T-helper 17 cell (primary cell): Measurements from ENCODE around the gene SENP1. TPM values are rescaled to one million over a fixed set of nuclear protein-coding genes. Genes with fewer than 3 reads are reported as not detected.

ENCODE experiments used
- ATAC-seq: fragments of 150-1000 bp; cut with Tn5 transposase; 2 replicates; pipeline ENCODE4 v1.10.0; 2021; ENCODE audit warnings: mild to moderate bottlenecking, moderate library complexity
- DNase-seq, 3 donors: peaks; one replicate each; pipeline versions ENCODE4 v3.0.0 to v3.0.0-alpha.2; 2020 to 2021
- H3K9me3 ChIP-seq: one replicate; pipeline ENCODE4 v1.7.0; 2013; ENCODE audit warnings: low read length, mild to moderate bottlenecking; ENCODE audit not compliant: control insufficient read depth, poor library complexity, severe bottlenecking
- H3K27ac Mint-ChIP-seq: one replicate; pipeline ENCODE4 v1.8.0; 2022; ENCODE audit warnings: mild to moderate bottlenecking, moderate library complexity, mixed read lengths
- H3K27me3 Mint-ChIP-seq: one replicate; pipeline ENCODE4 v1.8.0; 2022; ENCODE audit warnings: mixed read lengths
- H3K36me3 Mint-ChIP-seq: one replicate; pipeline ENCODE4 v1.8.0; 2022; ENCODE audit warnings: low read depth, mixed read lengths
- H3K4me1 Mint-ChIP-seq: one replicate; pipeline ENCODE4 v1.8.0; 2022; ENCODE audit warnings: mild to moderate bottlenecking, mixed read lengths
- H3K4me3 Mint-ChIP-seq: one replicate; pipeline ENCODE4 v1.8.0; 2022; ENCODE audit warnings: mild to moderate bottlenecking, moderate library complexity, mixed read lengths
- total RNA-seq, 4 donors: library from RNA in 2 of 4; stranded (reverse) in 2 of 4; gene quantifications; one replicate each; pipeline ENCODE4 v1.2.3 and lab custom pipeline; 2022 to 2026

Gene SENP1
- total RNA-seq, 2 donors from 2014 or later: 26.9 to 33.8 TPM

- no peaks in the 10 kb centered on the region for H3K9me3 ChIP-seq
- peaks cover 16% of the 10 kb centered on the region for H3K4me1 Mint-ChIP-seq
- H3K4me3 Mint-ChIP-seq: no peak overlapping the region
- H3K27ac Mint-ChIP-seq: no peak overlapping the region
- H3K36me3 Mint-ChIP-seq: no peaks in the 10 kb centered on the region
- ATAC-seq (no peak), DNase-seq (no peak)
- H3K27me3 Mint-ChIP-seq: no peaks in the 10 kb centered on the region
Observed at GRCh38 chr12:48034835-48035805, 70.8 kb downstream of the SENP1 start.

GRCh38 chr12:48033451-48033850 is 72.4 kb downstream of the SENP1 start:
- no peaks in the 10 kb centered on the region for H3K9me3 ChIP-seq
- Mint-ChIP-seq H3K4me3 (no peak overlapping the region), H3K4me1 (peaks cover 11% of the 10 kb centered on the region), H3K36me3 (no peaks in the 10 kb centered on the region), H3K27ac (no peak overlapping the region), H3K27me3 (no peaks in the 10 kb centered on the region)
- DNase-seq (no peak), ATAC-seq (no peak)

- H3K9me3 ChIP-seq: no peaks in the 10 kb centered on the region
- peaks cover 4% of the 10 kb centered on the region for H3K27me3 Mint-ChIP-seq
- peaks cover 5% of the 10 kb centered on the region for H3K4me1 Mint-ChIP-seq
- DNase-seq: no peak
- H3K36me3 Mint-ChIP-seq: no peaks in the 10 kb centered on the region
- H3K27ac Mint-ChIP-seq: no peak overlapping the region
- H3K4me3 Mint-ChIP-seq: no peak overlapping the region
- ATAC-seq: no peak
Observed at GRCh38 chr12:48032597-48032996, 73.3 kb downstream of the SENP1 start.

- Mint-ChIP-seq H3K27me3 (peaks cover 11% of the 10 kb centered on the region), H3K4me3 (no peak overlapping the region), H3K4me1 (no peaks in the 10 kb centered on the region), H3K27ac (no peak overlapping the region), H3K36me3 (no peaks in the 10 kb centered on the region)
- ATAC-seq (no peak), DNase-seq (no peak)
- no peaks in the 10 kb centered on the region for H3K9me3 ChIP-seq
Observed at GRCh38 chr12:48031135-48031960, 74.5 kb downstream of the SENP1 start.

- no peaks in the 10 kb centered on the region for H3K36me3 Mint-ChIP-seq
- ATAC-seq (no peak), DNase-seq (no peak)
- H3K4me1 Mint-ChIP-seq: no peaks in the 10 kb centered on the region
- no peak overlapping the region for H3K27ac Mint-ChIP-seq
- no peaks in the 10 kb centered on the region for H3K9me3 ChIP-seq
- H3K4me3 Mint-ChIP-seq: no peak overlapping the region
- H3K27me3 Mint-ChIP-seq: peaks cover 13% of the 10 kb centered on the region
Observed at GRCh38 chr12:48030173-48030650, 75.7 kb downstream of the SENP1 start.

- ATAC-seq (no peak), DNase-seq (no peak)
- Mint-ChIP-seq H3K27ac (no peak overlapping the region), H3K4me3 (no peak overlapping the region), H3K4me1 (no peaks in the 10 kb centered on the region), H3K27me3 (peaks cover 18% of the 10 kb centered on the region), H3K36me3 (no peaks in the 10 kb centered on the region)
- no peaks in the 10 kb centered on the region for H3K9me3 ChIP-seq
Observed at GRCh38 chr12:48029491-48030172, 76.2 kb downstream of the SENP1 start.

- H3K9me3 ChIP-seq: no peaks in the 10 kb centered on the region
- Mint-ChIP-seq H3K4me1 (no peaks in the 10 kb centered on the region), H3K27me3 (peaks cover 25% of the 10 kb centered on the region), H3K36me3 (no peaks in the 10 kb centered on the region), H3K27ac (no peak overlapping the region), H3K4me3 (no peak overlapping the region)
- no peak for DNase-seq
- no peak for ATAC-seq
Observed at GRCh38 chr12:48028541-48029431, 77.1 kb downstream of the SENP1 start.

GRCh38 chr12:48027183-48028002 is 78.5 kb downstream of the SENP1 start:
- H3K4me1 Mint-ChIP-seq: no peaks in the 10 kb centered on the region
- no peaks in the 10 kb centered on the region for H3K36me3 Mint-ChIP-seq
- no peak overlapping the region for H3K4me3 Mint-ChIP-seq
- peaks cover 36% of the 10 kb centered on the region for H3K27me3 Mint-ChIP-seq
- DNase-seq: no peak
- no peak overlapping the region for H3K27ac Mint-ChIP-seq
- ATAC-seq: no peak
- H3K9me3 ChIP-seq: no peaks in the 10 kb centered on the region

GRCh38 chr12:48026060-48026827 is 79.6 kb downstream of the SENP1 start:
- H3K36me3 Mint-ChIP-seq: no peaks in the 10 kb centered on the region
- H3K27me3 Mint-ChIP-seq: peaks cover 48% of the 10 kb centered on the region
- DNase-seq: no peak
- H3K27ac Mint-ChIP-seq: no peak overlapping the region
- no peaks in the 10 kb centered on the region for H3K4me1 Mint-ChIP-seq
- no peaks in the 10 kb centered on the region for H3K9me3 ChIP-seq
- ATAC-seq: no peak
- no peak overlapping the region for H3K4me3 Mint-ChIP-seq

- no peak for ATAC-seq
- no peaks in the 10 kb centered on the region for H3K36me3 Mint-ChIP-seq
- no peak overlapping the region for H3K4me3 Mint-ChIP-seq
- H3K27me3 Mint-ChIP-seq: peaks cover 54% of the 10 kb centered on the region
- DNase-seq: no peak
- H3K4me1 Mint-ChIP-seq: no peaks in the 10 kb centered on the region
- no peak overlapping the region for H3K27ac Mint-ChIP-seq
- H3K9me3 ChIP-seq: no peaks in the 10 kb centered on the region
Observed at GRCh38 chr12:48025281-48025680, 80.6 kb downstream of the SENP1 start.

- no peaks in the 10 kb centered on the region for H3K36me3 Mint-ChIP-seq
- ATAC-seq: no peak
- no peak overlapping the region for H3K4me3 Mint-ChIP-seq
- DNase-seq: no peak
- no peaks in the 10 kb centered on the region for H3K9me3 ChIP-seq
- no peaks in the 10 kb centered on the region for H3K4me1 Mint-ChIP-seq
- H3K27me3 Mint-ChIP-seq: peaks cover 55% of the 10 kb centered on the region
- no peak overlapping the region for H3K27ac Mint-ChIP-seq
Observed at GRCh38 chr12:48024735-48025134, 81.1 kb downstream of the SENP1 start.
